OCI-M1 (cell line): ENCODE results near the gene UFSP1.
"Not testable (repeated sequence)": the region's sequence is repeated elsewhere in the genome, so short reads cannot be mapped to it uniquely, and the experiment has no call there.

Experiments used
- DNase-seq: peaks from one replicate; lab custom pipeline; 2025; lab: John Stamatoyannopoulos, UW

Gene UFSP1

DNA sequence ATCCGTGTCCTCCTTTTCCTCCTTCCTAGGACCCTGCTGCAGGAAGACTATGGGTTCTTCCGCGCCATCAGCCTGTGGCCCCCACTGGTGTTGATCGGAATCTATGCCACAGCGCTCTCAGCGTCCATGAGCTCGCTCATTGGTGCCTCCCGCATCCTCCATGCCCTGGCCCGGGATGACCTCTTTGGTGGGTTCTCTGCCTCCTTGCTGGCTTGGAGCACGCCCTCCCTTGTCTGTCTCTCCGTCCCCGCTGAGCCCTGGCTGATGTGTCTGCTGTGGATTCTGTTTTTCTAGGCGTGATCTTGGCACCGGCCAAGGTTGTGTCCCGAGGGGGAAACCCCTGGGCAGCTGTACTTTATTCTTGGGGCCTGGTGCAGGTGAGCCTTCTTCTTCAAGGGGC, 29.7 kb downstream of the UFSP1 start:
- no peak for DNase-seq

DNA sequence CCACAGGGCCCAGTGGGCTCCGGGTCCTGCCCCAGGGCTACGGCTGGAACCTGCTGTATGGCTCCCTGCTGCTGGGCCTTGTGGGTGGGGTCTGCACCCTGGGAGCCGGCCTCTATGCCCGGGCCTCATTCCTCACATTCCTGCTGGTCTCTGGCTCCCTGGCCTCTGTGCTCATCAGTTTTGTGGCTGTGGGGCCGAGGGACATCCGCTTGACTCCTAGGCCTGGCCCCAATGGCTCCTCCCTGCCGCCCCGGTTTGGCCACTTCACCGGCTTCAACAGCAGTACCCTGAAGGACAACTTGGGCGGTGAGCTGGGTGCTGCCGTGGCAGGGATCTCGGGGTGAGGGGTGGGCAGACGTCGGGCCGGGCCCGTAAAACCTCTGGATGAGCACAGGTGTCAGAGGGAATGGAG, 32.6 kb downstream of the UFSP1 start:
- no peak for DNase-seq

DNA sequence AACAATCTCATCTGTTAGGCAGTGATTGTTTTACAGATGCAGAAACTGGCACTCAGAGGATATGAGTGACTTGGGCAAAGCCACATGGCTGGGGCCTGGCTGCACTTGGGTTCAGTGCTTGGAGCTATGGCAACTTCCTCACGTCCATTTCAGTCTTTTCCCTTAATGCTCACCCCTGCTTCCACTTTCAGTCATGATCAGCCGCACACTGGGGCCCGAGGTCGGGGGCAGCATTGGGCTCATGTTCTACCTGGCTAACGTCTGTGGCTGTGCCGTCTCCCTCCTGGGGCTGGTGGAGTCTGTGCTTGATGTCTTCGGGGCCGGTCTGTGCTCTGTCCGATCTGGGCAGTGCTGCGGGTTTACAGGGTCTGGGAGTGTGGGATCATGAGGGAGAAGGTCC, 34.0 kb downstream of the UFSP1 start:
- no peak for DNase-seq

DNA sequence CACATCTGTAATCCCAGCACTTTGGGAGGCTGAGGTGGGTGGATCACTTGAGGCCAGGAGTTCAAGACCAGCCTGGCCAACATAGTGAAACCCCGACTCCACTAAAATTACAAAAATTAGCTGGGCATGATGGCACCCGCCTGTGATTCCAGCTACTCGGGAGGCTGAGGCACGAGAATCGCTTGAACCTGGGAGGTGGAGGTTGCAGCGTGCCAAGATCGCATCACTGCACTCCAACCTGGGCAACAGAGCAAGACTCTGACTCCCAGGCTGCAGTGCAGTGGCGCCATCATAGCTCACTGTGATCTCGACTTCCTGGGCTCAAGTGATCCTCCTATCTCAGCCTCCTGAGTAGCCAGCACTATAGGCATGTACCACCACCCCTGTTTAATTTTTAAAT, 34.6 kb downstream of the UFSP1 start:
- not testable (repeated sequence) for DNase-seq

DNA sequence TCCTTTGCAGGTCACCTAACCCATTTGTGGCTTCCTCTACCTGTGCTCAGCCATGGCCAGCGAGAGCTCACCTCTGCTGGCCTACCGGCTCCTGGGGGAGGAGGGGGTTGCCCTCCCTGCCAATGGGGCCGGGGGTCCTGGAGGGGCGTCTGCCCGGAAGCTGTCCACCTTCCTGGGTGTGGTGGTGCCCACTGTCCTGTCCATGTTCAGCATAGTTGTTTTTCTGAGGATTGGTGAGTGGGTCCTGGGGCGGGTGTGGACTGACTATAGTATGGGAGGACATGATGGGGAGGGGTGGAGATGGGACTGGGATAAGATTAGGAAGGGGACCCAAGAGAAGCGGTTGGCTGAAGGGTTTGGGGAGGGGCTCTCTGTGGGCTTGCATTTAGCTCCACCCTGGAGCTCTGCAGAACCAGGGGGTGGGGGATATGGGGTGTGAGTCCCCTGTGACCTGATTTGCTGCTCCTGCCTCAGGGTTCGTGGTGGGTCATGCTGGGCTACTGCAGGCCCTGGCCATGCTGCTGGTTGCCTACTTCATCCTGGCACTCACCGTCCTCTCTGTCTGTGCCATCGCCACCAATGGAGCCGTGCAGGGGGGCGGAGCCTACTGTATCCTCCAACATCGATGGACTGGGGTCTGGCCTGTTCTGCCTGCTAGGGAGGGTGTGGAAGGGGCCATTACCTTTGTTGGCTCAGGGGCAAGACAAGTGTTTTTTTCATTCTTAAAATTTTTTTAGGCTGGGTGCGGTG, 35.2 kb downstream of the UFSP1 start:
- no peak for DNase-seq

DNA sequence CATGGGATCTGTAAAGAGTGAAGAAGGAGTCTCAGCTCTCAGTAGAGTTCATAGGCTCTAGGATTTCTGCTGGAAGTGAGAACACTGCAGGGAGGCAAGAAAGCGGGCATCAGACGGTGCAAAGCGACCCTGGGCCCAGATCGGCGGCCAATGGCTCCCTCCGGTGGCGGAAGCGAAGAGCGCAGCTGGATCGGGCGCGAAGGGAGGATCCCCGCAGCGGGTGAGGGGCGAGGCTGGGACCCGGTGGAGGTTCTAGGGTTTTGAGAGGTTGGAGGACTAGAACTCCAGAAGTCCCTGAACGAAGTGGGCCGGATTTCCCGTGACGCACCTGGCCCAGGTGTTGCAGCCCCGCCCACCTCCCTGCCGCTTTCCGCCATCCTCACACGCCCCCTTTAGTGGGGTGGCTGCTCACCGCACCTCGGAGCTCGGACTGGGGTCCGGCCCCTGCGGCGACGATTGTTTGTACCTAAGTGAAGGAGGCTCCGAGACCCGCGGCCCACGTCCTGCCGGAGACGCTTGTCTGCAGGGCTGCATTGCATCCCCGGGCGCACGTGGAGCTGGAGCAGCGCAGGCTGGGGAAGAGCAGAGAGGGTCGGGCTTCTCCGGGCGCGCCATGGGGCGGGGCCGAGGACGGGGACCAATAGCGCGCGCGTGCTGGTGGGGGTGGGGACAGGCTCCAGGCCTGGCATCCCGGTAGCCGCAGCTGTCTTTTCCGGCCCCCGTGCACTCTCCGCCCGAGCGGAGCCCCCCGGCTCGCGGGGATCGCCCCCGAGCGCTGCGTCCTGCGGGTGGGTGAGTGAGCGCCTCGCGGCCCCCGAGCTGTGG, 37.3 kb downstream of the UFSP1 start, which contains the start of gene SLC12A9:
Gene SLC12A9 (plus strand): TSS at position 666 of the 825 bp plus-strand sequence. CDS start 1,485 bp downstream, outside the sequence.
- DNase-seq = peak; percentile 96

DNA sequence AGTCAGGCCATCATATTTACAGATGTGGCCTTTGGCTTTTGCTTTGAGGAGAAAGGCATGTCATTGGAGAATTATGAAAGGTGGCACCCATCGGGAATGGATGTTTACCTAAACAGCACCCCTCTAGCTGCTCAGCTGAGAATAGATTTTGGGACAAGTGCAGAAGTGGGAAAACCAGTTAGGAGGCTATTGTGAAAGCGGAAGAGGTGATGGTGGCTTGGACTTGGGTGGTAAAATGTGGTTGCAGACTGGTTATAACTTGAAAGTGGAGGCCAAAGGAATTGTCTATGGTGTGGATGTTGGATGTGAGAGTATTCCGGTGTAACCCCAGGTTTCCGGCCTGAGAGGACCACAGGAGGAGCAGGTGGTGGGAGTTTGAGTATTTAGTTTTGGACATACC, 42.2 kb downstream of the UFSP1 start:
- no peak for DNase-seq

DNA sequence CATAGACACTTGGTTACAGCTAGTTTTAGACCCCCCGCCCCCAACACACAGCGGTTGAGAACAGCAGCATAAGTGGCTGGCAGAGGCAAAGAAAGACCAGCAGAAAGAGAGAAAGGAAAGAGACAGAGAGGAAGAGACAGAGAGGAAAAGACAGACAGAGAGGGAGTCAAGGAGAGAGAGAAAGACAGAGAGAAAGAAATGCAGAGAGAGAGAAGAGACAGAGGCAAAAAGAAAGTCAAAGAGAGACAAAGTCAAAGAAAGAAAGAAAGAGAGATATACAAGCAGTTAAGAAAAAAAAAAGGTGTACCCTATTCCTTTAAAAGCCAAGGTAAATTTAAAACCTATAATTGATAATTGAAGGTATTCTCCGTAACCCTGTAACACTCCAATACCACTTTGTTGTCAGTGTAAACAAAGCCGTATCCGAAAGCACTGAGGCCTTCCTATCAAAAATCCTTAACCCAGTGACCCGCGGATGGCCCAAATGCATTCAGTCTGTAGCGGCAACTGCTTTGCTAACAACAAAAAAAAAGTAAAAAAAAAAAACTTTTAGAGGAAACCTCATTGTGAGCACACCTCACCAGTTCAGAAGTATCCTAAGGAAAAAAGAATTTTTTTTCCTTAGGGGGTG, 48.9 kb downstream of the UFSP1 start:
- no peak for DNase-seq

DNA sequence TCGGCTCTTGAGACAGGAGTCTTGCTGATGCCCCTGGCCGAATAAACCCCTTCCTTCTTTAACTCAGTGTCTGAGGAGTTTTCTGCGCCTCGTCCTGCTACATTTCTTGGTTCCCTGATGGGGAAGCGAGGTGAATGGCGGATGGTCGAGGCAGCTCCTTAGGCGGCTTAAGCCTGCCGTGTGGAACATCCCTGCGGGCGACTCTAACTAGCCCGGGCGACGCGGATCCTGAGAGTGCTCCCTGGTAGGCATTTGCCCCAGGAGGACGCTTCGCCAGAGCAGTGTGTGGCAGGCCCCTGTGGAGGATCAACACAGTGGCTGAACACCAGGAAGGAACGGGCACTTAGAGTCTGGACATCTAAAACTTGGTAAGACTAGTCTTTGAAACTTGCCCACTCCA, 50.2 kb downstream of the UFSP1 start:
- no peak for DNase-seq
